ENCODE measurements around the gene SOCS6.
"Not testable (repeated sequence)": the region's sequence is repeated elsewhere in the genome, so short reads cannot be mapped to it uniquely, and the experiment has no call there.

DNA sequence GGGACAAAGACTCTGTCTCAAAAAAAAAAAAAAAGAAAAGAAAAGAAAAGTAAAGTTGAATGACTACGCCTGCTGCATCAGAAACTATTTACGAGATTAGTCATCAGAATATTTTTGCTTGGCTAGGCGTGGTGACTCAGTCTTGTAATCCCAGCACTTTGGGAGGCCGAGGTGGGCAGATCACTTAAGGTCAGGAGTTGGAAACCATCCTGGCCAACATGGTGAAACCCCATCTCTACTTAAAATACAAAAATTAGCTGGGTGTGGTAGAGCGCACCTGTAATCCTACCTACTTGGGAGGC is 69.2 kb downstream of the SOCS6 start:
- not testable (repeated sequence) for TF ChIP-seq CTCF (IDR thresholded peaks at IDR 0.05; ENCODE audit: low read length); EZH2 (optimal IDR thresholded peaks at IDR 0.05; ENCODE audit: low read depth, low read length); EZH2phosphoT487 (IDR thresholded peaks at IDR 0.05; ENCODE audit: low read length)
